ENCODE data around the gene GYG1.
A peak's percentile ranks its signal among the peaks of the same experiment; 100 is the strongest.

Gene GYG1

GRCh38 chr3:148990236-148990635 lies 1.1 kb upstream of the GYG1 start:
- H3K9ac ChIP-seq (ENCODE audit: low read depth, low read length): no peak overlapping the region
- H3K36me3 ChIP-seq (ENCODE audit: control insufficient read depth, insufficient read depth, low read length): peaks cover 6% of the 10 kb centered on the region; the same call in 1 of the 2 replicates
- no peak overlapping the region for H3K4me3 ChIP-seq (ENCODE audit: low read depth, low read length)
- H3K9me3 ChIP-seq (ENCODE audit: control insufficient read depth, insufficient read depth, low read length): no peaks in the 10 kb centered on the region
- H3K4me1 ChIP-seq (ENCODE audit: control insufficient read depth, insufficient read depth, low read length): peaks cover 13% of the 10 kb centered on the region
- peaks cover 11% of the 10 kb centered on the region for H3K27me3 ChIP-seq (ENCODE audit: control insufficient read depth, insufficient read depth, low read length)
- no peak overlapping the region for H3K27ac ChIP-seq (ENCODE audit: low read depth, low read length)

GRCh38 chr3:148992027-148992634 lies 791 bp downstream of the GYG1 start:
- Histone ChIP-seq H3K36me3 (ENCODE audit: control insufficient read depth, insufficient read depth, low read length) (peaks cover 25% of the 10 kb centered on the region), H3K27me3 (ENCODE audit: control insufficient read depth, insufficient read depth, low read length) (peaks cover 11% of the 10 kb centered on the region), H3K4me3 (ENCODE audit: low read depth, low read length) (peak overlapping the region; percentile 69), H3K9me3 (ENCODE audit: control insufficient read depth, insufficient read depth, low read length) (no peaks in the 10 kb centered on the region), H3K9ac (ENCODE audit: low read depth, low read length) (peak overlapping the region; percentile 46; the same call in 1 of the 2 replicates), H3K4me1 (ENCODE audit: control insufficient read depth, insufficient read depth, low read length) (peaks cover 13% of the 10 kb centered on the region), H3K27ac (ENCODE audit: low read depth, low read length) (peak overlapping the region; percentile 64)

- H3K27ac ChIP-seq (ENCODE audit: low read depth, low read length): no peak overlapping the region
- H3K9ac ChIP-seq (ENCODE audit: low read depth, low read length): no peak overlapping the region
- H3K4me3 ChIP-seq (ENCODE audit: low read depth, low read length): peak overlapping the region; percentile 69
Observed at GRCh38 chr3:148992635-148993255, 1.4 kb downstream of the GYG1 start.

GRCh38 chr3:148997623-148998022 lies 6.3 kb downstream of the GYG1 start:
- no peaks in the 10 kb centered on the region for H3K9me3 ChIP-seq (ENCODE audit: control insufficient read depth, insufficient read depth, low read length)
- H3K27me3 ChIP-seq (ENCODE audit: control insufficient read depth, insufficient read depth, low read length): peaks cover 6% of the 10 kb centered on the region
- peaks cover 30% of the 10 kb centered on the region for H3K36me3 ChIP-seq (ENCODE audit: control insufficient read depth, insufficient read depth, low read length)
- H3K27ac ChIP-seq (ENCODE audit: low read depth, low read length): no peak overlapping the region
- no peak overlapping the region for H3K9ac ChIP-seq (ENCODE audit: low read depth, low read length)
- H3K4me1 ChIP-seq (ENCODE audit: control insufficient read depth, insufficient read depth, low read length): peaks cover 20% of the 10 kb centered on the region
- H3K4me3 ChIP-seq (ENCODE audit: low read depth, low read length): no peak overlapping the region

More at GRCh38 chr3:148992635-148993255, 1.4 kb downstream of the GYG1 start:
- Histone ChIP-seq H3K4me1 (ENCODE audit: control insufficient read depth, insufficient read depth, low read length) (peaks cover 13% of the 10 kb centered on the region), H3K27me3 (ENCODE audit: control insufficient read depth, insufficient read depth, low read length) (peaks cover 11% of the 10 kb centered on the region), H3K9me3 (ENCODE audit: control insufficient read depth, insufficient read depth, low read length) (no peaks in the 10 kb centered on the region), H3K36me3 (ENCODE audit: control insufficient read depth, insufficient read depth, low read length) (peaks cover 27% of the 10 kb centered on the region)

GRCh38 chr3:148998297-148998696 lies 7.0 kb downstream of the GYG1 start:
- Histone ChIP-seq H3K9ac (ENCODE audit: low read depth, low read length) (no peak overlapping the region), H3K9me3 (ENCODE audit: control insufficient read depth, insufficient read depth, low read length) (no peaks in the 10 kb centered on the region), H3K27ac (ENCODE audit: low read depth, low read length) (no peak overlapping the region), H3K4me1 (ENCODE audit: control insufficient read depth, insufficient read depth, low read length) (peaks cover 20% of the 10 kb centered on the region), H3K36me3 (ENCODE audit: control insufficient read depth, insufficient read depth, low read length) (peaks cover 30% of the 10 kb centered on the region), H3K27me3 (ENCODE audit: control insufficient read depth, insufficient read depth, low read length) (no peaks in the 10 kb centered on the region), H3K4me3 (ENCODE audit: low read depth, low read length) (no peak overlapping the region)

GRCh38 chr3:148998715-148999423 lies 7.5 kb downstream of the GYG1 start:
- no peak overlapping the region for H3K9ac ChIP-seq (ENCODE audit: low read depth, low read length)
- peaks cover 24% of the 10 kb centered on the region for H3K4me1 ChIP-seq (ENCODE audit: control insufficient read depth, insufficient read depth, low read length)
- peaks cover 30% of the 10 kb centered on the region for H3K36me3 ChIP-seq (ENCODE audit: control insufficient read depth, insufficient read depth, low read length)
- H3K27me3 ChIP-seq (ENCODE audit: control insufficient read depth, insufficient read depth, low read length): no peaks in the 10 kb centered on the region
- H3K27ac ChIP-seq (ENCODE audit: low read depth, low read length): peak overlapping the region; percentile 41
- no peaks in the 10 kb centered on the region for H3K9me3 ChIP-seq (ENCODE audit: control insufficient read depth, insufficient read depth, low read length)
- no peak overlapping the region for H3K4me3 ChIP-seq (ENCODE audit: low read depth, low read length)

GRCh38 chr3:148999806-149000205 lies 8.5 kb downstream of the GYG1 start:
- Histone ChIP-seq H3K27ac (ENCODE audit: low read depth, low read length) (no peak overlapping the region), H3K4me3 (ENCODE audit: low read depth, low read length) (no peak overlapping the region), H3K9me3 (ENCODE audit: control insufficient read depth, insufficient read depth, low read length) (no peaks in the 10 kb centered on the region), H3K36me3 (ENCODE audit: control insufficient read depth, insufficient read depth, low read length) (peaks cover 25% of the 10 kb centered on the region), H3K4me1 (ENCODE audit: control insufficient read depth, insufficient read depth, low read length) (peaks cover 34% of the 10 kb centered on the region), H3K9ac (ENCODE audit: low read depth, low read length) (no peak overlapping the region), H3K27me3 (ENCODE audit: control insufficient read depth, insufficient read depth, low read length) (no peaks in the 10 kb centered on the region)

- Histone ChIP-seq H3K36me3 (ENCODE audit: control insufficient read depth, insufficient read depth, low read length) (peaks cover 24% of the 10 kb centered on the region), H3K27me3 (ENCODE audit: control insufficient read depth, insufficient read depth, low read length) (no peaks in the 10 kb centered on the region), H3K4me1 (ENCODE audit: control insufficient read depth, insufficient read depth, low read length) (peaks cover 37% of the 10 kb centered on the region), H3K9ac (ENCODE audit: low read depth, low read length) (no peak overlapping the region), H3K9me3 (ENCODE audit: control insufficient read depth, insufficient read depth, low read length) (no peaks in the 10 kb centered on the region), H3K27ac (ENCODE audit: low read depth, low read length) (no peak overlapping the region), H3K4me3 (ENCODE audit: low read depth, low read length) (no peak overlapping the region)
Observed at GRCh38 chr3:149000206-149000745, 8.9 kb downstream of the GYG1 start.

GRCh38 chr3:149001727-149002126 lies 10.4 kb downstream of the GYG1 start:
- no peak overlapping the region for H3K9ac ChIP-seq (ENCODE audit: low read depth, low read length)
- no peaks in the 10 kb centered on the region for H3K27me3 ChIP-seq (ENCODE audit: control insufficient read depth, insufficient read depth, low read length)
- H3K4me3 ChIP-seq (ENCODE audit: low read depth, low read length): no peak overlapping the region
- peaks cover 14% of the 10 kb centered on the region for H3K36me3 ChIP-seq (ENCODE audit: control insufficient read depth, insufficient read depth, low read length)
- H3K4me1 ChIP-seq (ENCODE audit: control insufficient read depth, insufficient read depth, low read length): peaks cover 40% of the 10 kb centered on the region
- no peaks in the 10 kb centered on the region for H3K9me3 ChIP-seq (ENCODE audit: control insufficient read depth, insufficient read depth, low read length)
- no peak overlapping the region for H3K27ac ChIP-seq (ENCODE audit: low read depth, low read length)

- H3K27ac ChIP-seq (ENCODE audit: low read depth, low read length): no peak overlapping the region
- peaks cover 36% of the 10 kb centered on the region for H3K4me1 ChIP-seq (ENCODE audit: control insufficient read depth, insufficient read depth, low read length)
- H3K4me3 ChIP-seq (ENCODE audit: low read depth, low read length): no peak overlapping the region
- H3K36me3 ChIP-seq (ENCODE audit: control insufficient read depth, insufficient read depth, low read length): peaks cover 15% of the 10 kb centered on the region
- no peaks in the 10 kb centered on the region for H3K27me3 ChIP-seq (ENCODE audit: control insufficient read depth, insufficient read depth, low read length)
- H3K9me3 ChIP-seq (ENCODE audit: control insufficient read depth, insufficient read depth, low read length): no peaks in the 10 kb centered on the region
- H3K9ac ChIP-seq (ENCODE audit: low read depth, low read length): no peak overlapping the region
Observed at GRCh38 chr3:149003653-149004305, 12.4 kb downstream of the GYG1 start.

Data from HUES48 (cell line).